ENCODE measurements around the gene IL19.

DNA sequence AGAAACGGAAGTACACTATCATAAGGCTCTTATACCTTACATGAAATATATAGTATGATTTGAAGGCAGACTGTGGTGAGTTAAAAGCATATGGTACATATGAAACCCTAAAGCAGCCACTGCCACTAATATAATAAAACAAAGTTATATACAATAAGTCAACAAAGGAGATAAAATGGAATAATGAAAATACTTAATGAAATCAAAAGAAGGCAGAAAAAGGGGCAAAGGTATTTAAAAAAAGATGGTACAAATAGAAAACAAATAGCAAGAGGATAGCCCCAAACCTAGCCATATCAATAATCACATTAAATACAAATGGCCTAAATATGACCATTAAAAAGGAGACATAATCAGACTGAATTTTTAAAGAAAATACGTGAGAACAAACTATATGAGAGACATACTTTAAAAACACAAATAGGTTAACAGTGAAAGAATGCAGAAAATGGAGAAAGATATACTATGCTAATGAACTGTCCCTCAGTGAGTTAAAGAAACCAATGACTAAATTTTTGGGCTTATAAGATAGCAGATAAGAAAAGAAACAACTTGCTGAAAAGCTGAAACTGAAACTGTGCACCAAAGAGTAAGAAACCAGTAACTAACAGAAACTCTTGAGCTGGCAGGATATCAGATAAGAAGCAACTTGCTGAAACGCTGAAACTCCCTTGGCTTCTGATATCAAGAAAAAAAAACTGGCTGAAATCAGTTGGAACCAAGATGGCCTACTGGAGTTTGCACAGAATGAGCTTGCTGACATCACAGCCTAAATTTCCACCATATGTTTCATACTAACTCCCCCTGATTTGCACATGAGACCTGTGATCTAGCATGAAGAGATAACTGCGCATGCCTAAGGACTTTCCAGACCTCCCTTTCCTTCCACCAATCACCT, 46.1 kb downstream of the IL19 start:
- TF ChIP-seq, protein P1, sequence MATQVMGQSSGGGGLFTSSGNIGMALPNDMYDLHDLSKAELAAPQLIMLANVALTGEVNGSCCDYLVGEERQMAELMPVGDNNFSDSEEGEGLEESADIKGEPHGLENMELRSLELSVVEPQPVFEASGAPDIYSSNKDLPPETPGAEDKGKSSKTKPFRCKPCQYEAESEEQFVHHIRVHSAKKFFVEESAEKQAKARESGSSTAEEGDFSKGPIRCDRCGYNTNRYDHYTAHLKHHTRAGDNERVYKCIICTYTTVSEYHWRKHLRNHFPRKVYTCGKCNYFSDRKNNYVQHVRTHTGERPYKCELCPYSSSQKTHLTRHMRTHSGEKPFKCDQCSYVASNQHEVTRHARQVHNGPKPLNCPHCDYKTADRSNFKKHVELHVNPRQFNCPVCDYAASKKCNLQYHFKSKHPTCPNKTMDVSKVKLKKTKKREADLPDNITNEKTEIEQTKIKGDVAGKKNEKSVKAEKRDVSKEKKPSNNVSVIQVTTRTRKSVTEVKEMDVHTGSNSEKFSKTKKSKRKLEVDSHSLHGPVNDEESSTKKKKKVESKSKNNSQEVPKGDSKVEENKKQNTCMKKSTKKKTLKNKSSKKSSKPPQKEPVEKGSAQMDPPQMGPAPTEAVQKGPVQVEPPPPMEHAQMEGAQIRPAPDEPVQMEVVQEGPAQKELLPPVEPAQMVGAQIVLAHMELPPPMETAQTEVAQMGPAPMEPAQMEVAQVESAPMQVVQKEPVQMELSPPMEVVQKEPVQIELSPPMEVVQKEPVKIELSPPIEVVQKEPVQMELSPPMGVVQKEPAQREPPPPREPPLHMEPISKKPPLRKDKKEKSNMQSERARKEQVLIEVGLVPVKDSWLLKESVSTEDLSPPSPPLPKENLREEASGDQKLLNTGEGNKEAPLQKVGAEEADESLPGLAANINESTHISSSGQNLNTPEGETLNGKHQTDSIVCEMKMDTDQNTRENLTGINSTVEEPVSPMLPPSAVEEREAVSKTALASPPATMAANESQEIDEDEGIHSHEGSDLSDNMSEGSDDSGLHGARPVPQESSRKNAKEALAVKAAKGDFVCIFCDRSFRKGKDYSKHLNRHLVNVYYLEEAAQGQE (IDR thresholded peaks at IDR 0.05; ENCODE audit: insufficient replicate concordance, low read depth), result no peak
- TF ChIP-seq, protein P2, sequence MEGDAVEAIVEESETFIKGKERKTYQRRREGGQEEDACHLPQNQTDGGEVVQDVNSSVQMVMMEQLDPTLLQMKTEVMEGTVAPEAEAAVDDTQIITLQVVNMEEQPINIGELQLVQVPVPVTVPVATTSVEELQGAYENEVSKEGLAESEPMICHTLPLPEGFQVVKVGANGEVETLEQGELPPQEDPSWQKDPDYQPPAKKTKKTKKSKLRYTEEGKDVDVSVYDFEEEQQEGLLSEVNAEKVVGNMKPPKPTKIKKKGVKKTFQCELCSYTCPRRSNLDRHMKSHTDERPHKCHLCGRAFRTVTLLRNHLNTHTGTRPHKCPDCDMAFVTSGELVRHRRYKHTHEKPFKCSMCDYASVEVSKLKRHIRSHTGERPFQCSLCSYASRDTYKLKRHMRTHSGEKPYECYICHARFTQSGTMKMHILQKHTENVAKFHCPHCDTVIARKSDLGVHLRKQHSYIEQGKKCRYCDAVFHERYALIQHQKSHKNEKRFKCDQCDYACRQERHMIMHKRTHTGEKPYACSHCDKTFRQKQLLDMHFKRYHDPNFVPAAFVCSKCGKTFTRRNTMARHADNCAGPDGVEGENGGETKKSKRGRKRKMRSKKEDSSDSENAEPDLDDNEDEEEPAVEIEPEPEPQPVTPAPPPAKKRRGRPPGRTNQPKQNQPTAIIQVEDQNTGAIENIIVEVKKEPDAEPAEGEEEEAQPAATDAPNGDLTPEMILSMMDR (IDR thresholded peaks at IDR 0.05; ENCODE audit: insufficient read depth, low read length), result no peak
- TF ChIP-seq POLR2AphosphoS5 (IDR thresholded peaks at IDR 0.05; ENCODE audit: low read depth), result no peak
